Upper lobe of left lung (tissue), 6 donors: ENCODE measurements around the gene SLC25A38. TPM values are rescaled to one million over a fixed set of nuclear protein-coding genes. Genes with fewer than 3 reads are reported as not detected.
A peak's percentile ranks its signal among the peaks of the same experiment; 100 is the strongest.

ENCODE experiments used
- ATAC-seq, 2 donors: fragments of 200-7000 bp; cut with Tn5 transposase; one replicate each; pipeline ENCODE4 v1.9.1; 2022; ENCODE audit warnings: mild to moderate bottlenecking in 2 of 2, moderate library complexity in 2 of 2; ENCODE audit not compliant: low FRiP score in 2 of 2
- DNase-seq, 2 donors: peaks; one replicate each; pipeline ENCODE4 v3.0.0-alpha.2; 2019 to 2020
- H3K27ac ChIP-seq, 4 donors: fragments of 200-600 bp; sonication (generic); one replicate each; pipeline ENCODE4 v1.5.1; 2016 to 2019
- H3K27me3 ChIP-seq, 4 donors: fragments of 200-600 bp; sonication (generic); one replicate each; pipeline ENCODE4 v1.5.1; 2017 to 2019
- H3K36me3 ChIP-seq, 4 donors: fragments of 200-600 bp; sonication (generic); one replicate each; pipeline ENCODE4 v1.5.1; 2016 to 2019
- H3K4me1 ChIP-seq, 4 donors: fragments of 200-600 bp; sonication (generic); one replicate each; pipeline ENCODE4 v1.5.1; 2018 to 2019
- H3K4me3 ChIP-seq, 4 donors: fragments of 200-600 bp; sonication (generic); one replicate each; pipeline ENCODE4 v1.5.1; 2017 to 2019; ENCODE audit warnings: mild to moderate bottlenecking in 2 of 4, moderate library complexity in 1 of 4
- H3K9me3 ChIP-seq, 4 donors: fragments of 200-600 bp; sonication (generic); one replicate each; pipeline ENCODE4 v1.5.1; 2018 to 2019
- EP300 ChIP-seq, 4 donors: sonication (generic); formaldehyde crosslinking; IDR thresholded peaks; one replicate each; pipeline ENCODE4 v1.5.1; 2017; ENCODE audit warnings: antibody characterized with exemption in 4 of 4, control low read depth in 2 of 4
- POLR2A ChIP-seq, 4 donors: fragments of 450-650 bp; IDR thresholded peaks; one replicate each; pipeline ENCODE4 v1.5.1; 2016 to 2017; ENCODE audit warnings: antibody characterized with exemption in 4 of 4, mild to moderate bottlenecking in 2 of 4
- POLR2AphosphoS5 ChIP-seq, 2 donors: sonication (generic); formaldehyde crosslinking; IDR thresholded peaks; one replicate each; pipeline ENCODE4 v1.5.1; 2017; ENCODE audit warnings: antibody characterized with exemption in 2 of 2
- WGBS, 2 donors: methylation state at CpG; one replicate each; pipeline ENCODE4 v1.1.5; 2017 to 2018; 5-methylcytosine and 5-hydroxymethylcytosine counted together
- total RNA-seq, 6 donors: library from RNA; depleted of rRNA in 4 of 6; stranded (reverse); fragments of >200 nt in 4 of 6; gene quantifications; one replicate each; pipeline versions ENCODE4 v1.1.0 to v1.2.1, GENCODE V29; 2016 to 2021
- TF ChIP-seq, protein P1 (sequence below), 6 experiments: fragments of 450-650 bp in 4 of 6; fragments of 200-600 bp in 2 of 6; sonication (generic) in 2 of 6; IDR thresholded peaks; one replicate each; pipeline ENCODE4 v1.5.1; 2016 to 2019; ENCODE audit warnings: antibody characterized with exemption in 6 of 6
- donor health status: DM: no; HTN: no; CAD: no; lungs with moderate emphysema.
- donor health status: DM: no; HTN: yes; CAD: no; lungs with severe emphysema.

SLC25A38 gene
- total RNA-seq, 6 donors from 2014 or later = 17.5 to 36.5 (median 30.2) TPM

DNA sequence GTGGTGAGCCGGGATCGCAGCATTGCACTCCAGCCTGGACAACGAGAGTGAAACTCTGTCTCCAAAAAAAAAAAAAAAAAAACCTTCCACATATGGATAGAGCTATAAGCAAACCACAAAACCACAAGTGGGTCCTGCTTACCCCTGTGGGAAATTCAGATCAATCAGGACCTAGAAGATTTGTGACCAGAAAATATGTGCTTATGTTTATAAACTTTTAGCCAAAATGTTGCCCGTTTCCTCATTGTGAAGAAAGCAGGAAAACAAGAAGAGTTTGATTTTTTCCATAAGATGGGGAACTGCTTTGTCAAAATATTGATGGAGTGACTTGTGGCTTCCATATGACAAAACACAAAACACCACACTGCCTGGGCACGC is 3.4 kb upstream of the SLC25A38 start:
- 88 to 93% methylated on average over 5 of the region's 5 CpGs for WGBS, 2 donors
- Histone ChIP-seq H3K36me3 (no peaks in the 10 kb centered on the region), H3K27ac (no peak overlapping the region), H3K4me3 (no peak overlapping the region), H3K4me1 (peaks cover 2 to 14% (median 10%) of the 10 kb centered on the region in 4 donors), H3K9me3 (no peaks in the 10 kb centered on the region), H3K27me3 (no peaks in the 10 kb centered on the region)
- ATAC-seq = no peak
- DNase-seq = no peak
- TF ChIP-seq POLR2AphosphoS5 (IDR thresholded peaks at IDR 0.05) (no peak), EP300 (IDR thresholded peaks at IDR 0.05) (no peak), POLR2A (IDR thresholded peaks at IDR 0.05) (no peak)

DNA sequence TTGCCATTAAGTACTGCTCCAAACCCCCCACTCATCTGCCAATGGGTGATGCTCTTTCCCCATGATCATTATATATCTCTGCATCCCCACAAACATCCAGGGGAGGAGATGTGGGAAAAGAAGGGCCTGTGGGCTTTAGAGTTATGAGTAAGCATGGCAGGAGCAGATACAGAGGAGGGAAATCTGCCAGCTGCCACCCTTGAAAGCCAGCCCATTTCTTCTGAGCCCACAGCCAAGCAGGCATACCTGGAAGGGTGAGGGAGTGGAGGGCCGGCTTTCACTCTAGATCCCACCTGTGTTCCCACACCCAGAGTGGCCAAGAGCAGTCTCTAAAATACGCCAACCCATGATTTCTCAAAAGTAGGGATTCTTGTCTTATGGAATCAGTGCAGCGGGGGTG is 1.7 kb upstream of the SLC25A38 start:
- Histone ChIP-seq H3K27ac (no peak overlapping the region), H3K4me3 (no peak overlapping the region), H3K9me3 (no peaks in the 10 kb centered on the region), H3K27me3 (no peaks in the 10 kb centered on the region), H3K36me3 (no peaks in the 10 kb centered on the region), H3K4me1 (peaks cover 13 to 30% (median 22%) of the 10 kb centered on the region in 4 donors)
- TF ChIP-seq POLR2AphosphoS5 (IDR thresholded peaks at IDR 0.05) = no peak
- TF ChIP-seq EP300 (IDR thresholded peaks at IDR 0.05) = no peak
- TF ChIP-seq, protein P1, sequence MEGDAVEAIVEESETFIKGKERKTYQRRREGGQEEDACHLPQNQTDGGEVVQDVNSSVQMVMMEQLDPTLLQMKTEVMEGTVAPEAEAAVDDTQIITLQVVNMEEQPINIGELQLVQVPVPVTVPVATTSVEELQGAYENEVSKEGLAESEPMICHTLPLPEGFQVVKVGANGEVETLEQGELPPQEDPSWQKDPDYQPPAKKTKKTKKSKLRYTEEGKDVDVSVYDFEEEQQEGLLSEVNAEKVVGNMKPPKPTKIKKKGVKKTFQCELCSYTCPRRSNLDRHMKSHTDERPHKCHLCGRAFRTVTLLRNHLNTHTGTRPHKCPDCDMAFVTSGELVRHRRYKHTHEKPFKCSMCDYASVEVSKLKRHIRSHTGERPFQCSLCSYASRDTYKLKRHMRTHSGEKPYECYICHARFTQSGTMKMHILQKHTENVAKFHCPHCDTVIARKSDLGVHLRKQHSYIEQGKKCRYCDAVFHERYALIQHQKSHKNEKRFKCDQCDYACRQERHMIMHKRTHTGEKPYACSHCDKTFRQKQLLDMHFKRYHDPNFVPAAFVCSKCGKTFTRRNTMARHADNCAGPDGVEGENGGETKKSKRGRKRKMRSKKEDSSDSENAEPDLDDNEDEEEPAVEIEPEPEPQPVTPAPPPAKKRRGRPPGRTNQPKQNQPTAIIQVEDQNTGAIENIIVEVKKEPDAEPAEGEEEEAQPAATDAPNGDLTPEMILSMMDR (IDR thresholded peaks at IDR 0.05) = no peak
- TF ChIP-seq POLR2A (IDR thresholded peaks at IDR 0.05) = no peak
- ATAC-seq (no peak), DNase-seq (no peak)
- WGBS, 2 donors = 92 to 93% methylated on average over 3 of the region's 3 CpGs

DNA sequence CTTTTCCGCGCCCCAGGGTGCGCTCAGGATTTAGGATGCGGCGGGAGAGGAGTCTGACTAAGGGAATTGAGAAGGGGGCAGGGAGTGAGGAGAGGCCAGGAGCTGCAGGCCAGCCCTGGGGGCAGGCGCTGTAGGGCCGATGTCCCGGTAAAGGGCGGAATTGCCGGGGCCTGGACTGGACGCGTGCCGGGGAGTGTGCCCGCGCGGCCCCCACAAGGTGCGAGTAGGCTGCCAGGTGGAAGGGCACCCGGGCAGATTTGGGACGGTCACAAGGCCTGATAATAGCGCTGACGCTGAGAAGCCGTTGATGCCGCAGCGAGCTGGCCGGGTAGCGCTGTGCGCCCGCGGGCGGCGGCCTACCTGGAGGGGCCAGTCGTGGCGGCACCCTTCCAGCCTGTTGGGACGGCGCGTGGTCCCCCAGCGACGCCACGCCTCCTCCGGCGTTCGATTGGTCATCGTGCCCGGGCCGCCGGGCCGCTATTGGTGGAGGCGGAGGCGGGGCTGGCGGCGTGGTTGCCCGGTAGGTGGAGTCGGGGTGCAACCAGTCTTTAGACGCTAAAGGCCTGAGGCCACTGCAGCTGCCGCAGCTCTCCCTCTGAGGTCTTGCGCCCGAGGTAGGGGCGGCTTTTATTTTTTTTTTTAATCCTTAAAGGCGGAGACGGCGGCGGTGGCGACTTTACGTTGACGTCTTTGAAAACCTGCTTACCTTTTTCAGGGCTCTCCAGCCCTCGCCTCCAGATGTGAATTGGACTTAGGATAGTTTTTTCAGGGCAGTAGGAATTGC is 903 bp downstream of the SLC25A38 start:
- ATAC-seq (peak; percentile 97 to 98), DNase-seq (peak; percentile 96 to 99)
- no peaks in the 10 kb centered on the region for H3K9me3 ChIP-seq
- H3K27ac ChIP-seq = peak overlapping the region; percentile 91 to 96 (median 94)
- no peaks in the 10 kb centered on the region for H3K27me3 ChIP-seq
- TF ChIP-seq, protein P1 (IDR thresholded peaks at IDR 0.05) = peak in 3 of 6 experiments; percentile 34 to 49 (median 38)
- peak in 1 of 4 donors; percentile 29 for TF ChIP-seq EP300 (IDR thresholded peaks at IDR 0.05)
- peak; percentile 61 to 87 for TF ChIP-seq POLR2AphosphoS5 (IDR thresholded peaks at IDR 0.05)
- peak in 3 of 4 donors; percentile 85 to 92 (median 92) for TF ChIP-seq POLR2A (IDR thresholded peaks at IDR 0.05)
- WGBS, 2 donors = 2 to 4% methylated on average over 13 to 25 of the region's 66 CpGs
- H3K4me3 ChIP-seq = peak overlapping the region; percentile 67 to 94 (median 88)
- H3K36me3 ChIP-seq = no peaks in the 10 kb centered on the region
- peaks cover 16 to 41% (median 26%) of the 10 kb centered on the region in 4 donors for H3K4me1 ChIP-seq

- DNase-seq (no peak), ATAC-seq (no peak)
- WGBS, 2 donors = 65 to 69% methylated on average over 14 of the region's 14 CpGs
- TF ChIP-seq POLR2A (IDR thresholded peaks at IDR 0.05) (no peak), POLR2AphosphoS5 (IDR thresholded peaks at IDR 0.05) (no peak), EP300 (IDR thresholded peaks at IDR 0.05) (no peak)
- TF ChIP-seq, protein P1 (IDR thresholded peaks at IDR 0.05) = no peak
- H3K36me3 ChIP-seq = peaks cover 0 to 4% (median 0%) of the 10 kb centered on the region in 4 donors
- no peaks in the 10 kb centered on the region for H3K9me3 ChIP-seq
- peak overlapping the region in 3 of 4 donors; percentile 67 to 94 (median 91) for H3K4me3 ChIP-seq
- H3K27ac ChIP-seq = peak overlapping the region; percentile 91 to 96 (median 94)
- no peaks in the 10 kb centered on the region for H3K27me3 ChIP-seq
- peaks cover 16 to 41% (median 26%) of the 10 kb centered on the region in 4 donors for H3K4me1 ChIP-seq
These were observed 1.5 kb downstream of the SLC25A38 start for GRCh38 chr3:39384665-39385000.

GRCh38 chr3:39385456-39386090 is 2.4 kb downstream of the SLC25A38 start:
- Histone ChIP-seq H3K36me3 (peaks cover 0 to 13% (median 6%) of the 10 kb centered on the region in 4 donors), H3K4me1 (peaks cover 16 to 41% (median 26%) of the 10 kb centered on the region in 4 donors), H3K27me3 (no peaks in the 10 kb centered on the region), H3K4me3 (no peak overlapping the region), H3K27ac (no peak overlapping the region), H3K9me3 (no peaks in the 10 kb centered on the region)
- WGBS, 2 donors = 72 to 73% methylated on average over 9 of the region's 9 CpGs
- DNase-seq = no peak
- TF ChIP-seq POLR2A (IDR thresholded peaks at IDR 0.05) (no peak), EP300 (IDR thresholded peaks at IDR 0.05) (no peak), POLR2AphosphoS5 (IDR thresholded peaks at IDR 0.05) (no peak)
- ATAC-seq = no peak
